Esophagus muscularis mucosa (tissue), 3 donors: ENCODE measurements around the gene SIGLEC15.

Experiments used
- POLR2AphosphoS5 ChIP-seq, 2 donors: sonication (generic); formaldehyde crosslinking; IDR thresholded peaks; one replicate each; pipeline ENCODE4 v1.6.1; 2017; ENCODE audit warnings: antibody characterized with exemption in 2 of 2
- TF ChIP-seq, protein P1 (sequence below), 3 experiments: fragments of 200-600 bp in 2 of 3; fragments of 450-650 bp in 1 of 3; sonication (generic) in 2 of 3; IDR thresholded peaks; one replicate each; pipeline ENCODE4 v1.5.1; 2017 to 2019; ENCODE audit warnings: antibody characterized with exemption in 3 of 3, mild to moderate bottlenecking in 2 of 3, moderate library complexity in 1 of 3

DNA sequence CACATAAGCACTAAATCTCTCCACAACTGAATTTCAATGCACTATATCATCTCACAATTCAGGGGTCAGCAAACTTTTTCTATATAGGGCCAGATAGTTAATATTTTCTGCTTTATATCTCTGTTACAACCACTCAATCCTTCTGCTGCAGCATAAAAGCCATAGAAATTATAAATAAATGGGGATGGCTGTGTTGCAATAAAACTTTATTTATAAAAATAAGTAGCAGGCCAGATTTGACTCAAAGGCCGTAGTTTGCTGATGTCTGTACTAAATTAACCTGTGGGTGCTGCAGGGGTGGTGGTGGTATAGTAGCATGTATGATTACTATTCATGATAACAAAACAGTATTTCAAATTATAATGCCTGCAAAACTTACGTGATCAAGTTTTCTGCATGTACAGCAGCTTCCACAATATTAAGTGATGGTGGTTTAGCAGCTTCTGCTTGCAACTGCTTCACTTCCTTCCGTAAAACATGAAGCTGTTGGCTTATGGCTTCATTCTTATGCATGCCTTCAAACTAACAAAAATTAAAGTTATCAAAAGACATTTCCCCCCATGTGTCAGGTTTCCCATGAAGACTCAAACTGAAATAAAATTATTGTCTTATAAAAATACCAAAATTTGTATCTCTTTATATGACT lies 64.1 kb downstream of the SIGLEC15 start:
- no peak for TF ChIP-seq POLR2AphosphoS5 (IDR thresholded peaks at IDR 0.05)
- TF ChIP-seq, protein P1, sequence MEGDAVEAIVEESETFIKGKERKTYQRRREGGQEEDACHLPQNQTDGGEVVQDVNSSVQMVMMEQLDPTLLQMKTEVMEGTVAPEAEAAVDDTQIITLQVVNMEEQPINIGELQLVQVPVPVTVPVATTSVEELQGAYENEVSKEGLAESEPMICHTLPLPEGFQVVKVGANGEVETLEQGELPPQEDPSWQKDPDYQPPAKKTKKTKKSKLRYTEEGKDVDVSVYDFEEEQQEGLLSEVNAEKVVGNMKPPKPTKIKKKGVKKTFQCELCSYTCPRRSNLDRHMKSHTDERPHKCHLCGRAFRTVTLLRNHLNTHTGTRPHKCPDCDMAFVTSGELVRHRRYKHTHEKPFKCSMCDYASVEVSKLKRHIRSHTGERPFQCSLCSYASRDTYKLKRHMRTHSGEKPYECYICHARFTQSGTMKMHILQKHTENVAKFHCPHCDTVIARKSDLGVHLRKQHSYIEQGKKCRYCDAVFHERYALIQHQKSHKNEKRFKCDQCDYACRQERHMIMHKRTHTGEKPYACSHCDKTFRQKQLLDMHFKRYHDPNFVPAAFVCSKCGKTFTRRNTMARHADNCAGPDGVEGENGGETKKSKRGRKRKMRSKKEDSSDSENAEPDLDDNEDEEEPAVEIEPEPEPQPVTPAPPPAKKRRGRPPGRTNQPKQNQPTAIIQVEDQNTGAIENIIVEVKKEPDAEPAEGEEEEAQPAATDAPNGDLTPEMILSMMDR (IDR thresholded peaks at IDR 0.05): no peak
